HepG2 (cell line): ENCODE results near the gene ZBTB20. TPM values are rescaled to one million over a fixed set of nuclear protein-coding genes. Genes with fewer than 3 reads are reported as not detected.

Source experiments
- ATAC-seq: fragments of 200-7000 bp; cut with Tn5 transposase; 3 replicates; pipeline ENCODE4 v1.9.1; 2020; ENCODE audit warnings: mild to moderate bottlenecking, moderate library complexity
- BruUV-seq: library from RNA; stranded (reverse); fragments of 400-500 nt; replicated peaks from 2 replicates; lab custom pipeline; 2021; lab: Mats Ljungman, UMichigan
- CTCF ChIA-PET: fragments of 300-600 bp; formaldehyde crosslinking; extraction: SDS; loops from one replicate; lab custom pipeline; 2021; ENCODE audit warnings: low total read pairs, inconsistent platforms, low intra/inter-chr PET ratio; lab: Yijun Ruan, JAX
- POLR2A ChIA-PET: fragments of 350-600 bp; sonication (Branson Sonifier 250); formaldehyde crosslinking; loops from one replicate; lab custom pipeline; 2020; ENCODE audit warnings: antibody characterized with exemption, inconsistent platforms; lab: Yijun Ruan, JAX
- DNase-seq: peaks from one replicate; pipeline ENCODE4 v3.0.0-alpha.2; 2015; ENCODE audit warnings: low spot score
- FAIRE-seq: peaks from 3 replicates; lab custom pipeline; 2011; peaks lifted over from hg19 to GRCh38; lab: Jason Lieb, UNC
- H2AFZ ChIP-seq: one replicate; pipeline ENCODE4 v1.6.1; 2011; ENCODE audit warnings: low read length, inconsistent platforms
- H3K27ac ChIP-seq: fragments of 300-600 bp; 3 replicates; pipeline ENCODE4 v1.8.0; 2011; ENCODE audit warnings: mixed run types, mild to moderate bottlenecking, mixed read lengths, low read length, inconsistent platforms; ENCODE audit not compliant: insufficient read depth; ENCODE audit errors: extremely low read length
- H3K27me3 ChIP-seq, 2 experiments: fragments of 200-600 bp in 1 of 2; 2 replicates in 1 of 2; 3 replicates in 1 of 2; pipeline versions ENCODE4 v1.6.0 to v1.8.0; 2011; ENCODE audit warnings: low read length in 2 of 2, mild to moderate bottlenecking in 2 of 2, moderate library complexity in 2 of 2, inconsistent platforms in 1 of 2; ENCODE audit not compliant: insufficient read depth in 2 of 2, control insufficient read depth in 1 of 2
- H3K36me3 ChIP-seq, 2 experiments: fragments of 200-600 bp in 1 of 2; replicated peaks in 1 of 2; 2 replicates in 1 of 2; 3 replicates in 1 of 2; pipeline versions ENCODE4 v1.5.1 to v1.8.0; 2011; ENCODE audit warnings: low read length in 2 of 2, inconsistent platforms in 1 of 2; ENCODE audit not compliant: insufficient read depth in 2 of 2, control insufficient read depth in 1 of 2
- H3K4me1 ChIP-seq: 2 replicates; pipeline ENCODE4 v1.5.1; 2012; ENCODE audit warnings: low read length, inconsistent platforms; ENCODE audit not compliant: insufficient read depth
- H3K4me2 ChIP-seq: 2 replicates; pipeline ENCODE4 v1.6.0; 2011; ENCODE audit warnings: low read depth, low read length, inconsistent platforms
- H3K4me3 ChIP-seq, 3 experiments: fragments of 200-600 bp in 1 of 3; sonication (generic), shearing (Covaris generic) in 1 of 3; replicated peaks in 1 of 3; 2 replicates each; pipeline ENCODE4 v1.5.1; 2011 to 2016; ENCODE audit warnings: low read length in 3 of 3, inconsistent platforms in 2 of 3, low read depth in 2 of 3, mild to moderate bottlenecking in 2 of 3, control low read depth in 1 of 3, mixed read lengths in 1 of 3; ENCODE audit not compliant: insufficient read depth in 1 of 3
- H3K79me2 ChIP-seq: one replicate; pipeline ENCODE4 v1.6.1; 2011; ENCODE audit warnings: low read length, inconsistent platforms; ENCODE audit not compliant: insufficient read depth
- H3K9ac ChIP-seq: 2 replicates; pipeline ENCODE4 v1.6.0; 2011; ENCODE audit warnings: mild to moderate bottlenecking, low read depth, low read length, inconsistent platforms; ENCODE audit not compliant: insufficient read depth
- H3K9me3 ChIP-seq: 2 replicates; pipeline ENCODE4 v1.5.1; 2012; ENCODE audit warnings: mild to moderate bottlenecking, low read length
- H4K20me1 ChIP-seq: 2 replicates; pipeline ENCODE4 v1.6.0; 2011; ENCODE audit warnings: inconsistent platforms, mild to moderate bottlenecking, low read length, moderate library complexity; ENCODE audit not compliant: insufficient read depth
- ISX ChIP-seq: sonication (generic); formaldehyde crosslinking; conservative IDR thresholded peaks from 2 replicates; pipeline ENCODE4 v1.5.0; 2020; ENCODE audit warnings: missing genetic modification reagents
- SALL2 ChIP-seq: sonication (generic); formaldehyde crosslinking; IDR thresholded peaks from 2 replicates; pipeline ENCODE4 v1.8.1; 2023; ENCODE audit warnings: mild to moderate bottlenecking, missing genetic modification reagents, inconsistent platforms
- XRCC5 ChIP-seq: fragments of 200-400 bp; formaldehyde crosslinking; optimal IDR thresholded peaks from 2 replicates; pipeline ENCODE3; 2017; ENCODE audit warnings: mild to moderate bottlenecking, low read length
- ZIK1 ChIP-seq: sonication (generic); formaldehyde crosslinking; IDR thresholded peaks from 2 replicates; pipeline ENCODE4 v1.5.0; 2020; ENCODE audit warnings: mild to moderate bottlenecking, low read depth, missing genetic modification reagents, borderline replicate concordance
- WGBS: methylation state at CpG from one replicate; pipeline ENCODE4 v1.1.6; 2017; ENCODE audit warnings: low lambda C conversion rate; 5-methylcytosine and 5-hydroxymethylcytosine counted together
- in situ Hi-C: cut with HindIII; loops from 2 replicates; pipeline ENCODE4 v1.10.0; 2017; ENCODE audit warnings: low pct_unique_long_range_greater_than_20kb; ENCODE audit not compliant: extremely low pct_ligation_motif_present
- intact Hi-C: fragments of 100-400 bp; cut with micrococcal nuclease; formaldehyde crosslinking; loops from one replicate; pipeline ENCODE4 v1.10.0; 2022; ENCODE audit not compliant: unreplicated experiment
- polyA plus RNA-seq, 8 experiments: library from polyadenylated mRNA; depleted of rRNA in 3 of 8; stranded (reverse) in 7 of 8; unstranded in 1 of 8; fragments of >200 nt; fragmentation: Illumina TruSeq in 4 of 8; extraction: Trizol in 4 of 8; gene quantifications; 2 replicates each; pipeline versions ENCODE4 v1.2.1 to v1.2.3, GENCODE V29; 2011 to 2016; ENCODE audit warnings: low read depth in 4 of 8, missing spikeins in 1 of 8, mixed read lengths in 1 of 8; ENCODE audit not compliant: insufficient read depth in 1 of 8
- total RNA-seq, 5 experiments: library from RNA; depleted of rRNA; stranded (reverse); fragments of >200 nt; fragmentation: Illumina TruSeq; extraction: Trizol; gene quantifications; 2 replicates each; pipeline ENCODE4 v1.2.3, GENCODE V29; 2016; ENCODE audit warnings: low read depth in 1 of 5
- TF ChIP-seq, protein P1 (sequence below): sonication (generic); formaldehyde crosslinking; conservative IDR thresholded peaks from 2 replicates; pipeline ENCODE4 v1.8.0; 2022; ENCODE audit warnings: low read depth, missing genetic modification reagents

ZBTB20 gene
- total and polyA plus RNA-seq, 2 of the 13 experiments (the other 11 are each of a cell fraction or from before 2014, with no cell fraction given), result 1.9 to 8.8 TPM

DNA sequence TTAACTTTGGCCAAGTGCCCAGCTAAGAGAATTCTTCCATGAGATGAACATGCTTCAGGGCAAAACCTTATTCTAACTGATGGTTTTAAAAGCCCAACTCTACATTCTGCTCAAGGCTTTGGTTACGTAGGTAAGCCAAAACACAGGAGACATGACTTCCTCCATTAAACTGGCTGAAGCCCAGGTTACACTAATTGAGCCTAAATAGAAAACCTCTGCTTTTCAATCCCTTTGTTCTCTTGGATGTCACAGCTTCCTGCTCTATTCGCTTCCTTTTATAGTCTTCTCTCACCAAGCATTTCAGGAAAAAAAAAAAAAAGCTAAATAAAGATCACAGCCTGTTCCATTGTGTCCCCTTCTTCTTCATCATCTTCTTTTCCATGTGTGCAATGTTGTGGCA is 432.9 kb downstream of the ZBTB20 start (continued):
- no peak for TF ChIP-seq XRCC5
- TF ChIP-seq ZIK1, result no peak
- no peak for TF ChIP-seq SALL2 (CRISPR knock-in tag)

DNA sequence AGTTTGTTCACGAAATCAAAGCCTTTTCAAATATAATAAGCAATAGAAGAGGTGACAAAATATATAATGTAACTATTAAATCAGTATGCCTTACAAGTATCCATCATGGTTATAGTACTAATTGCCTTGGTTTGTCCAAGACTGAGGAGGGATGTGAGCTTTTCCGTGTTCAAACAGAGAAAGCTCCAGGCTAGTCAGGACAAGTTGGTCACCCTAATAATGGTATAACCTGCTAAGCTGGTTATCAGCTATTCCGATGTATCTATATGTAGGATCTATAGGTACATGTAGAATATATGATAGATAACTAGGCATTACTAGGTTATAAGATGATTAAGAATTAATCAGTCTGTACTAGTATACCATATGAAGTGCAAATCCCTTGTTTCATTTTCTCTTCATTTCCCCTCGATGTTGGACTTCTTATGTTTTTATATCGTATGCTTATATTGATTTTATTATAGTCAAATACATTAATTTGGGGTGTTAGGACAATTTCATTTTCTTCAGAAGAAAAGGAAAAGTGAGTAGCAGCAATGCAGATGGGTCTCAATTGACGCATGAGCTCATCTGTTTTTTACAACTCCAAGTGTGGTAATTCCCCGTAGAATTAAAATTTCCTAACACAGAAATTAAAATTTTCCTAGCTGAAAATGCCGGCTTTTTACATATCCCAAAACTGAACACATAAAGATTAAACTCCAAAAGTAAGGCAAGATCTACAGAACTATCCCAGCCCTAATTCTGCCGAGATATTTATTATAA is 434.2 kb downstream of the ZBTB20 start:
- no TSS peak for BruUV-seq
- ChIA-PET CTCF (no interaction called here), POLR2A (no interaction called here)
- no peak for FAIRE-seq
- in situ Hi-C loops, result no loop called here
- H3K27me3 ChIP-seq, result no peaks in the 10 kb centered on the region
- WGBS, result 94% methylated on average over 9 of the region's 9 CpGs
- no peak overlapping the region for H3K4me3 ChIP-seq
- ATAC-seq, result no peak
- H2AFZ ChIP-seq, result no peak overlapping the region
- H3K36me3 ChIP-seq, result no peaks in the 10 kb centered on the region
- intact Hi-C loops, result no loop called here
- no peak overlapping the region for H3K27ac ChIP-seq
- no peaks in the 10 kb centered on the region for H3K79me2 ChIP-seq
- no peaks in the 10 kb centered on the region for H3K9me3 ChIP-seq
- H3K9ac ChIP-seq, result no peak overlapping the region
- peaks cover 25% of the 10 kb centered on the region for H3K4me1 ChIP-seq
- no peak overlapping the region for H3K4me2 ChIP-seq
- no peak for DNase-seq
- H4K20me1 ChIP-seq, result no peaks in the 10 kb centered on the region
- TF ChIP-seq, protein P1, sequence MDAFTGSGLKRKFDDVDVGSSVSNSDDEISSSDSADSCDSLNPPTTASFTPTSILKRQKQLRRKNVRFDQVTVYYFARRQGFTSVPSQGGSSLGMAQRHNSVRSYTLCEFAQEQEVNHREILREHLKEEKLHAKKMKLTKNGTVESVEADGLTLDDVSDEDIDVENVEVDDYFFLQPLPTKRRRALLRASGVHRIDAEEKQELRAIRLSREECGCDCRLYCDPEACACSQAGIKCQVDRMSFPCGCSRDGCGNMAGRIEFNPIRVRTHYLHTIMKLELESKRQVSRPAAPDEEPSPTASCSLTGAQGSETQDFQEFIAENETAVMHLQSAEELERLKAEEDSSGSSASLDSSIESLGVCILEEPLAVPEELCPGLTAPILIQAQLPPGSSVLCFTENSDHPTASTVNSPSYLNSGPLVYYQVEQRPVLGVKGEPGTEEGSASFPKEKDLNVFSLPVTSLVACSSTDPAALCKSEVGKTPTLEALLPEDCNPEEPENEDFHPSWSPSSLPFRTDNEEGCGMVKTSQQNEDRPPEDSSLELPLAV (CRISPR knock-in tag), result no peak
- TF ChIP-seq ISX (CRISPR knock-in tag), result no peak
- TF ChIP-seq, all 625 proteins: peak for 0
